Tibial nerve (tissue), 4 donors: ENCODE data around the gene CHMP1A.

Source experiments
- EP300 ChIP-seq, 2 donors: sonication (generic); formaldehyde crosslinking; IDR thresholded peaks; one replicate each; pipeline ENCODE4 v1.6.1; 2017; ENCODE audit warnings: antibody characterized with exemption in 2 of 2, mild to moderate bottlenecking in 1 of 2
- POLR2A ChIP-seq, 2 donors: fragments of 450-650 bp; IDR thresholded peaks; one replicate each; pipeline ENCODE4 v1.6.1; 2017; ENCODE audit warnings: antibody characterized with exemption in 2 of 2, mild to moderate bottlenecking in 2 of 2, moderate library complexity in 2 of 2
- TF ChIP-seq, protein P1 (sequence below), 5 experiments: fragments of 200-600 bp in 3 of 5; fragments of 450-650 bp in 2 of 5; sonication (generic) in 3 of 5; IDR thresholded peaks; one replicate each; pipeline ENCODE4 v1.5.1; 2016 to 2019; ENCODE audit warnings: antibody characterized with exemption in 5 of 5, mild to moderate bottlenecking in 3 of 5, moderate library complexity in 2 of 5

DNA sequence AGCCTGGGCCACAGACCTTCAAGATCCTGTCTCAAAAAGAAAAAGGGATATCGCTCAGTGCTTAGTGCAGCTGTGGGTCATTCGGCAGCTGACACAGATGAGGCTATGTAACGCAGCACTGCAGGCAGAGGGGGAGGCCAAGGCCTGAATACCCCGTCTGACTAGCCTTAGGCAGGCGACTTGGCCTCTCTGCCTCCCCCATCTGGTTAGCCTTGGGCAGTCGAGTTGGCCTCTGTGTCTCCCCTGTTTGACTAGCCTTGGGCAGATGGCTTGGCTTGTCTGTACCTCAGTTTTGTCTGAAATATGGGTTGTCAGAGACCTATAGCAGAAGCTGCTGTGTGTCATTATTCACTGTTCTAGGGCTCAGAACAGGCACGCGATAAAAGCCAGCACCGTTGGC is 10.1 kb upstream of the CHMP1A start:
- TF ChIP-seq, protein P1, sequence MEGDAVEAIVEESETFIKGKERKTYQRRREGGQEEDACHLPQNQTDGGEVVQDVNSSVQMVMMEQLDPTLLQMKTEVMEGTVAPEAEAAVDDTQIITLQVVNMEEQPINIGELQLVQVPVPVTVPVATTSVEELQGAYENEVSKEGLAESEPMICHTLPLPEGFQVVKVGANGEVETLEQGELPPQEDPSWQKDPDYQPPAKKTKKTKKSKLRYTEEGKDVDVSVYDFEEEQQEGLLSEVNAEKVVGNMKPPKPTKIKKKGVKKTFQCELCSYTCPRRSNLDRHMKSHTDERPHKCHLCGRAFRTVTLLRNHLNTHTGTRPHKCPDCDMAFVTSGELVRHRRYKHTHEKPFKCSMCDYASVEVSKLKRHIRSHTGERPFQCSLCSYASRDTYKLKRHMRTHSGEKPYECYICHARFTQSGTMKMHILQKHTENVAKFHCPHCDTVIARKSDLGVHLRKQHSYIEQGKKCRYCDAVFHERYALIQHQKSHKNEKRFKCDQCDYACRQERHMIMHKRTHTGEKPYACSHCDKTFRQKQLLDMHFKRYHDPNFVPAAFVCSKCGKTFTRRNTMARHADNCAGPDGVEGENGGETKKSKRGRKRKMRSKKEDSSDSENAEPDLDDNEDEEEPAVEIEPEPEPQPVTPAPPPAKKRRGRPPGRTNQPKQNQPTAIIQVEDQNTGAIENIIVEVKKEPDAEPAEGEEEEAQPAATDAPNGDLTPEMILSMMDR (IDR thresholded peaks at IDR 0.05) = no peak
- TF ChIP-seq POLR2A (IDR thresholded peaks at IDR 0.05) (no peak), EP300 (IDR thresholded peaks at IDR 0.05) (no peak)
